Activated CD4-positive, alpha-beta memory T cell treated with anti-CD3 and anti-CD28 coated beads, Interleukin-2, amount 10 ng/mL, durations not matched to agents 7 days and 5 days (primary cell): ENCODE results near the gene TTLL6. TPM values are rescaled to one million over a fixed set of nuclear protein-coding genes. Genes with fewer than 3 reads are reported as not detected.

Experiments
- CTCF ChIA-PET: fragments of 350-600 bp; sonication (Branson Sonifier 250); formaldehyde crosslinking; loops from one replicate; lab custom pipeline; 2021; ENCODE audit warnings: antibody characterized with exemption, inconsistent platforms; lab: Charles Lee
- POLR2A ChIA-PET: fragments of 350-600 bp; sonication (Branson Sonifier 250); formaldehyde crosslinking; loops from one replicate; lab custom pipeline; 2021; ENCODE audit warnings: antibody characterized with exemption; lab: Charles Lee
- DNase-seq: peaks from one replicate; pipeline ENCODE4 v3.0.0-alpha.2; 2020
- H3K27ac Mint-ChIP-seq: one replicate; pipeline ENCODE4 v1.8.0; 2021; ENCODE audit warnings: mild to moderate bottlenecking, mixed read lengths
- H3K27me3 Mint-ChIP-seq: one replicate; pipeline ENCODE4 v1.8.0; 2021; ENCODE audit warnings: mixed read lengths
- H3K36me3 Mint-ChIP-seq: one replicate; pipeline ENCODE4 v1.8.0; 2021; ENCODE audit warnings: low read depth, mixed read lengths
- H3K4me1 Mint-ChIP-seq: one replicate; pipeline ENCODE4 v1.8.0; 2021; ENCODE audit warnings: mixed read lengths
- H3K4me3 Mint-ChIP-seq: one replicate; pipeline ENCODE4 v1.8.0; 2021; ENCODE audit warnings: mild to moderate bottlenecking, mixed read lengths
- H3K9me3 Mint-ChIP-seq: one replicate; pipeline ENCODE4 v1.8.0; 2021; ENCODE audit warnings: mixed read lengths
- total RNA-seq, 2 experiments: library from RNA; stranded (reverse); gene quantifications; one replicate each; pipeline ENCODE4 v1.2.3, GENCODE V29; 2021

TTLL6 gene
- total RNA-seq, 2 experiments from 2014 or later: not detected

DNA sequence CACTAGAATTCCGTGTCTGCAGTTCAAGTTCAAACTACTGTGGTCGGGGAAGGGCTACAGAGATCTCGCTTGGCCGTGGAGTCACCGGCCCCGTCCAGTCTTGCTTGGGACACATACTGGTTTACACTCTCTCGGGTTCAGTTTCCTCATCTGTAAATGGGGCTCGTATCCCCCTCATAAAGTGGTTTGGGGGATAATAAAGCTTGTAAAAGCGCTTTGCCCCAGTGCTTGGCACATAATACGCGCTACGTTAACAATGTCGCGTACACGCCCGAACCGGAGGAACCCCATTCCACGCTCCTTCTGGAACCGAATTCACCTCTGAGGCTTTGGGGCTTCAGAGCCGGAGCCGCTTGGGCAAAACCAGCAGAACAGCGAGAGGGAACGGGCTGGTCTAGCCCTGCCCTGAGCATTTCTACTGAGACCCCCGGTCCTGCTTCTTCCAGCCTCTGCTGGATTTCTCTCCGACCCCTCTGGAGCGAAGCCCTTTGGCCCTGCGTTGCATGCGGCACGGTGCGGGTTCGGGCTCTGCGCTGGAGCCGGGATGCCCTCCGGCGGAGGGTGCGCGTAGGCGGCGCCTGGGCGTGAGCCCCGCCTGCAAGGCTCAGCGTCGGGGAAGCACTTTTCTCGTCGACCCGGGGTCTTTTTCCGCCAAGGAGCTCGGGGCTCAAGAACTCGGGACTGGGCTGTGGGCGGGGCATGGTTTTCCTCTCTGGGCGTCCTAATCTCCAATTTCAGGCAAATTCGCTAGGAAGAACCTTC lies 62.3 kb downstream of the TTLL6 start:
- Mint-ChIP-seq H3K36me3 (no peaks in the 10 kb centered on the region), H3K4me1 (no peaks in the 10 kb centered on the region), H3K4me3 (no peak overlapping the region), H3K27ac (no peak overlapping the region), H3K9me3 (no peaks in the 10 kb centered on the region), H3K27me3 (peaks cover 83% of the 10 kb centered on the region)
- POLR2A ChIA-PET: no interaction called here
- CTCF ChIA-PET: interaction anchor here (1.5 kb wide), 1 partner anchor 119 kb away, joined by 3 read pairs; no protein-coding TSS in a partner anchor
- DNase-seq: no peak

DNA sequence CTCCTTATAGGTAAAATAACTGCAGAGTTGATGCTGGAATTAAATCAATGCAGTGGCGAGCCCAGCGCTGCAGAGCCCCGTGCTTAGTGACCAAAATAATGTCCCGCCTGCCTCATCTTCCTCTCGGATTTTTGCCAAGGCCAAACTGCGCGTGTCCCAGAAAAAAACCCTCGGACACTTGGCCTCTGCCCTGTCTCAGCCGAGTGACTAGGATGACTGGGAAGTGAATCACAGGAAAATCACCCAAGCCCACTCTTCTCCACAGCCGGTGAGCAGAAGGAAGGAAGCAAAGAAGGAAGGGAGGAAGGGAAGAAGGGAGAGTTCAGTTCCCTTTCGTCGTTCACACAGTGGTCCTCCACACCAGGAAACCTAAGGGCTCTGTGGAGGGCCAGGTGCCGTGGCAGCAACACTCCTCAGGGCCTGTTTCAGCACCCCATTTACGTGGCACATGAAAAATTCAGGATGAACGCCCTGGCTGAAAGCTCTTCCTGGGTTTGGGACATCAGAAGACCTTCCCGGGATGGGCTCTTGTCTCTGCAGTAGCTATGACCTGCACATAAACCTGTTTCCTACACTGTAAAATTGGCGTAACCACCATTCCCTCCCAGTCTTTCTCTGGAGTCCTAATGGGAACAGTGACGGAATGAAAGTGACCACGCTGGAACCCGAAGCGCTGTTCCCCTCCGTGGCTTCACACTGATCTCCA lies 63.1 kb downstream of the TTLL6 start:
- Mint-ChIP-seq H3K27me3 (peaks cover 83% of the 10 kb centered on the region), H3K27ac (no peak overlapping the region), H3K4me3 (no peak overlapping the region), H3K36me3 (no peaks in the 10 kb centered on the region), H3K9me3 (no peaks in the 10 kb centered on the region), H3K4me1 (no peaks in the 10 kb centered on the region)
- DNase-seq: no peak
- ChIA-PET POLR2A (no interaction called here), CTCF (no interaction called here)

GRCh38 chr17:48752399-48753288 lies 64.4 kb downstream of the TTLL6 start:
- Mint-ChIP-seq H3K27ac (no peak overlapping the region), H3K4me1 (no peaks in the 10 kb centered on the region), H3K27me3 (peaks cover 86% of the 10 kb centered on the region), H3K9me3 (no peaks in the 10 kb centered on the region), H3K36me3 (no peaks in the 10 kb centered on the region), H3K4me3 (no peak overlapping the region)
- POLR2A ChIA-PET: no interaction called here
- CTCF ChIA-PET: interaction anchor here (0.7 kb wide), 1 partner anchor 74 kb away, joined by 3 read pairs; no protein-coding TSS in a partner anchor
- no peak for DNase-seq

DNA sequence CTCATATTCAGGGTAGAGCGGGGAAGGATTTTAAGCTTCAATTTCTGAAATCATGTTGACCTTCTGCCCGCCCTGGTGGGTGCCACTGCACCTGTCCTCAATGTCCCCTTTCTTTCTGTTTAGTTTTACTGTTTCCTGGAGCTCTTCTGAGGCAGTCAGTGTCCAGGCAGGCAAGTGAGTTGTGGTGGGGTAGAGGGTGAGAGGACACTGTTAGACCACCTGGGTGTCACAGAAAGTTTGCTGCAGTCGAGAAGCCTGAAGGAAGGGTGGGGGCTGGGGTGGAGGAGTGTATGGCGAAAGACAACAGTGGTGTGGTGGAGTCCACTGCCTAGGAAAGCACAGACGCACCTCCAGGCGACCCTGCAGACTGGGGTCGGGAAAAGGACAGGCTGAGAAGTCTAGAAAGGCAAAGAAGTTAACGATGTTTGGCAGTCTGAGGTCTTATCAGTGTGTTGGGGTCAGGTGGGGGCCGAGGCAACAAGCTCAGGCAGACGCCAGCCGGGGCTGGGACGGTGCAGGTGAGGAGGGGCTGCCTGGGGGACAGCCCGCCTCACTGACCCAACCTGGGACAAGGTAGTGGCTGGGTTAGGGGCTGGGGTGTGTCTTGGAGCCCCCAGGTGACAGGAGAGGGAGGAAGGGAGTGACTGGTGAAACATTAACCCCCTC lies 65.2 kb downstream of the TTLL6 start:
- no peak overlapping the region for H3K27ac Mint-ChIP-seq
- CTCF ChIA-PET: interaction anchor here (0.9 to 1.9 kb wide), 6 partner anchors 10 to 139 kb away, joined by 3 to 14 read pairs (median 4); partner anchors contain the start of gene PRAC2

DNA sequence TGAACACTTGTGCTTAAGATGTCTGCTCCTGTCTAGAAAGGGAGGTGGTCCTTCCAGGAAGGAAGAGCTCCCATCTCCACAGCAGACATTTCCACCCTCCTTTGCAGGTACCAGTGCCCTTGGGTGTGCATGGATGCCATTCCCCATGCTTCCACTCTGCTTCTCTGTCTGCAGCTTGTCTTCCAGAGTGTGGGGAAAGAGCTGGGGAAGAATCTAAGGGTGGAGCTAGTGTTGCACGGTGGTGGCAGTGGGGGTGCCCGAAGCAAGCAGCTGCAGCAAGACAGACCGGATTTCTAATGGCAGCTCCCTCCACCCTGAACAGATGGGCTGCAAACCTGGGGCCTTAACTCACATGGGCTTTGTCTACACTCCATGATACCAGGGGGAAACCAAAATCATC lies 65.9 kb downstream of the TTLL6 start:
- H3K4me3 Mint-ChIP-seq: no peak overlapping the region

More for the DNA sequence above, 65.2 kb downstream of the TTLL6 start:
- Mint-ChIP-seq H3K9me3 (no peaks in the 10 kb centered on the region), H3K4me1 (no peaks in the 10 kb centered on the region), H3K27me3 (peaks cover 88% of the 10 kb centered on the region), H3K4me3 (no peak overlapping the region), H3K36me3 (no peaks in the 10 kb centered on the region)
- POLR2A ChIA-PET: interaction anchor here (1.3 to 1.6 kb wide), 2 partner anchors 28 to 142 kb away, joined by 3 to 7 read pairs; partner anchors contain the start of gene PRAC2
- DNase-seq: no peak

GRCh38 chr17:48749621-48750553 lies 67.1 kb downstream of the TTLL6 start:
- Mint-ChIP-seq H3K4me1 (peaks cover 2% of the 10 kb centered on the region), H3K9me3 (no peaks in the 10 kb centered on the region), H3K27me3 (peaks cover 93% of the 10 kb centered on the region), H3K36me3 (no peaks in the 10 kb centered on the region), H3K27ac (no peak overlapping the region), H3K4me3 (no peak overlapping the region)
- CTCF ChIA-PET: interaction anchor here (0.9 to 1.9 kb wide), 2 partner anchors 26 kb away, joined by 3 to 14 read pairs; partner anchors contain the start of gene PRAC2
- POLR2A ChIA-PET: interaction anchor here (1.3 to 1.6 kb wide), 2 partner anchors 26 to 140 kb away, joined by 3 to 7 read pairs; partner anchors contain the start of gene PRAC2
- no peak for DNase-seq

More for the DNA sequence above, 65.9 kb downstream of the TTLL6 start:
- H3K27ac Mint-ChIP-seq: no peak overlapping the region
- peaks cover 91% of the 10 kb centered on the region for H3K27me3 Mint-ChIP-seq
- H3K36me3 Mint-ChIP-seq: no peaks in the 10 kb centered on the region
- ChIA-PET POLR2A (interaction anchor here (0.6 to 1.6 kb wide), 4 partner anchors 8 to 141 kb away, joined by 3 to 7 read pairs (median 4); partner anchors contain the start of gene PRAC2), CTCF (interaction anchor here (0.9 to 1.9 kb wide), 6 partner anchors 10 to 138 kb away, joined by 3 to 14 read pairs (median 4); partner anchors contain the start of gene PRAC2)
- no peak for DNase-seq
- H3K9me3 Mint-ChIP-seq: no peaks in the 10 kb centered on the region
- H3K4me1 Mint-ChIP-seq: peaks cover 2% of the 10 kb centered on the region

GRCh38 chr17:48748718-48749566 lies 68.1 kb downstream of the TTLL6 start:
- CTCF ChIA-PET: interaction anchor here (0.9 kb wide), 1 partner anchor 25 kb away, joined by 3 read pairs; no protein-coding TSS in a partner anchor
- Mint-ChIP-seq H3K4me3 (no peak overlapping the region), H3K9me3 (no peaks in the 10 kb centered on the region), H3K4me1 (peaks cover 2% of the 10 kb centered on the region), H3K27ac (no peak overlapping the region), H3K36me3 (no peaks in the 10 kb centered on the region), H3K27me3 (peaks cover 93% of the 10 kb centered on the region)
- DNase-seq: no peak
- POLR2A ChIA-PET: interaction anchor here (1.1 kb wide), 1 partner anchor 31 kb away, joined by 3 read pairs; no protein-coding TSS in a partner anchor

DNA sequence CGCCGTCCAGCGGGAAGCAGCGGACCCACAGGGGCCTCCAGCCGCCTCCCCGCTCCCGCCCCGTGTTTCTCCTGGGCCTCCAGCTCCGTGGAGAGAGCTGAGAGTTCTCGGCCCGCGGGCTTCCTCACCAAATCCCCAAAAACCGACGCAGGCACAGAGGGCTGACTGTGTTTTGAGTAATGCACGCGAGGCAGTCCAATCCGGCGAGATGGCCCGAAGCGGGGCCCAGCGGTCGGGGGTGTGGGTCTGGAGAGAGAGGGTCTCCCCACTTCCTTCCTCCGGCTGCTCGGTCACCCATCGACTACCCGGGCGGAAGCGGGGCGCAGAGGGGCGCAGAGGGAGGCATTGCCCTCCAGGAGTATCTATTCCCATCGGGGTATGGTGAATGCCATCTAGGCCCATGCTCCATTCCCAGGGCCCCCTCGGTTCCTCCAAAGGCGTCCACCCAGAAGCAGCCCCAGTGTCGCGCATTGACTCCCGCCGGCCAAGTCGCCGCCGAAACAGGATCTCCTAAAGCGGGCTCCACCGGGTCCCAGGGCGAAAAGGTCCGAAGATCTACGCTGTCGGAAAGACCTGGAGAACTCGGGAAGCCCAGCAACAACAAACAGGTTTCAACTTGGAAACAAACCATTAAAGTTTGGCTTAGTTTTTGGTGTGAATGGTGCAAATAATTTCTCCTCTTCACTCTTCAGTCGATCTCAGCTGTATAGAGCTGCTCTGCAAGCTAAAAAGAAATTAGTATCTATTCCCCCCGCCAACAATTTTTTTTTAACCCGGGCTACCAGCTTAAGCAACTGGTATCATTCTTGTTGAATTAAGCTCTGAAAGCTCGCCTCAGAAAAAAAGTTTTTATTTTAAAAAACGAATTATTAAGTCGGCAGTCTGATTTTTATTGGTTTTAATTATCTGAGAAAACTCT lies 69.3 kb downstream of the TTLL6 start:
- ChIA-PET CTCF (no interaction called here), POLR2A (interaction anchor here (0.7 to 1.1 kb wide), 2 partner anchors 14 to 29 kb away, joined by 3 to 4 read pairs; no protein-coding TSS in a partner anchor)
- DNase-seq: no peak
- Mint-ChIP-seq H3K4me3 (no peak overlapping the region), H3K36me3 (no peaks in the 10 kb centered on the region), H3K9me3 (no peaks in the 10 kb centered on the region), H3K27me3 (peaks cover 93% of the 10 kb centered on the region), H3K27ac (no peak overlapping the region), H3K4me1 (peaks cover 2% of the 10 kb centered on the region)

DNA sequence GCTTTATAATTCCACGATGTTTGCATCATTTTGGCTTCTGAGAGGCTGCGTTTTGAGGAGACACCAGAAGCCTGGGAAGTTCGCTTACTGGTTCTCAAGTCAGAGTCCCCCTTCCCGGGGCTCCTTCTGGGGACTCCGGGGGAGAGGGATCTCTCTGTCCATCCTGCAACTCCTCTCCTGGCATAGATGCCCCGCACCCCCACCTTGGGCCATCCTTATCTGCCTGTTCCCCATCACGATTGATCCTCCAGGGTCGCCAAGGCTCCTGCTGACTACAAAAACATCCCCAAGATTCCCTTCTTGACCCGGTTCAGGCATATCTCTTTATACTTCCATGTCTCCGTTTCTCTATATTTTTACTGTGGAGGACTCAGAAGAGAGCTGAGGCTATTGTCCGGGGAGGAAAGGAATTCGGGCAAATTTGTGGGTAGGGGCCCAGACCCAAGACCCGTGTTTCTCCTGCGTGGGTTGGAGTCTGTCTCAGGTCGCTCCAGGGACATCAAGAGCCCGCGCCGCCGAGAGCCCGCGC lies 70.0 kb downstream of the TTLL6 start:
- CTCF ChIA-PET: no interaction called here
- DNase-seq: no peak
- no peak overlapping the region for H3K4me3 Mint-ChIP-seq
- POLR2A ChIA-PET: no interaction called here
- peaks cover 2% of the 10 kb centered on the region for H3K4me1 Mint-ChIP-seq
- peaks cover 92% of the 10 kb centered on the region for H3K27me3 Mint-ChIP-seq
- H3K27ac Mint-ChIP-seq: no peak overlapping the region
- no peaks in the 10 kb centered on the region for H3K36me3 Mint-ChIP-seq
- H3K9me3 Mint-ChIP-seq: no peaks in the 10 kb centered on the region
